ENCODE results near the gene ACO2.
"Not testable (repeated sequence)": the region's sequence is repeated elsewhere in the genome, so short reads cannot be mapped to it uniquely, and the experiment has no call there.

ACO2 gene

DNA sequence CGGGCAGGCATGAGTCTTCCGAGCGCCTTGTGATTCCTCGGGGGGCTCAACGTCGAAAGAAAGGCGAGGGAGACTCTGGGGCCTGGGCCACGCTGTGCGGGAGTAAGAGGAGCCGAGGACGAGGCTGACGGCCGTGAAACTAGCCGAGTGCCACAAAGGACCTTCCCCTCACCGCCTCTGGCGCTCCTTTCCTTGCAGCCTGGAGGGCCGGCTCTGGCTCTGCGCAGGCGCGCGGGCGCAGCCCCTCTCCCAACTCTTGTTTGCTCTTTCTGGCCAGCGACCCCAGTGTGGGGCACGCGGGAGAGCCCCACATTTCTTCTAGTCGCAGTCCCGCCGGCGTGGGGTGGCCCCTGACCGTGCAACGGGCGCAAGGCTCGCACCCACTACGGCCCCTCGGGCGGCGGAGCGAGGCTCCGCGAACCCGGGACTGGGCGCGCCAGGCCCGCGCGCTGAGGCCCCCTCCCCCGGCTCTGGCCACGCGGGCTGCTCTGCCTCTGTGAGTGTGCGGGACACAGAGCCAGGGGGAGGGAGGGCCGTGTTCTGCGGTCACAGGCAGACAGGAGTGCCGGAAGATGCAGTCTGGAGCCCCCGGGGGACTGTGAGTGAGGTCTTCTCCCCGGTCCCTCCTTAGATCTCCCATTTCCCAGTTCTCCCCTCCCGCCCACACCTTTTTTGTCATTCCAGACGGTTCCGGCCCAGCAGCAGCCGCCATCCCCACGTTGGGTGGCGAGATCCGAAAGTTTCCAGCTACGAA is 21.3 kb upstream of the ACO2 start:
- in situ Hi-C loops (cut with MboI; ENCODE audit: low sequenced_read_pairs): no loop called here

DNA sequence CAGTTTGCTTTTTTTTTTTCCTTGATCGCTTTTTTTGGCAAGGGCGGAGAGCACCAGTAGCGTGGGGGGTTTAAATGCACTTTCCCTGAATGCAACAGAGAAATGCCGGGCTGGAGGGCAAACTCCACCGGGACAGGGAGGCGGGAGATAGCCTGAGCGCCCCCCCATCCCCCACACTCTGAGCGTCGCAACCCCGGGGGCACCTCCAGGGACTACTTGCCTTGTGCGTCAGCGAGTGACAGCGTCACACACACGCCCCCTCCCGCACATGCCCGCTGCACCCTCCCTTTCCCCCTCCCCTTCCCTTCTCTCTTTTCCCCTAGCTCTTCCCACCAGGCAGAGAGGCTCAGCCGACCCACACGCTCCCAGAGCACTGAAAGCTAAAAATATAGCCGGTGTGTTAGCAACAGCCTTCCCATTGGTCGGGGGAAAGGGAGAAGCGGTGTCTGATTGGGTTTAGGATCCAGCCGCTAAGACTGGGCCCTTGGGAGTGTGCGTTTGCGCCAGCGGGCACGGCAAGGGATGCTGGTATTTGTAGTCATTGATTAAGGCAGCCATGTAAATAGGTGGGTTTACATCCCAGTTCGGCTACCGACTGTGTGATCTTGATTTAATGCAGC is 20.6 kb upstream of the ACO2 start:
- in situ Hi-C loops (cut with MboI; ENCODE audit: low sequenced_read_pairs): no loop called here

- in situ Hi-C loops (cut with MboI; ENCODE audit: low sequenced_read_pairs): no loop called here
Measured at GRCh38 chr22:41458161-41458728, 10.7 kb upstream of the ACO2 start.

GRCh38 chr22:41459431-41459830 is 9.5 kb upstream of the ACO2 start:
- in situ Hi-C loops (cut with MboI; ENCODE audit: low sequenced_read_pairs): no loop called here

- in situ Hi-C loops (cut with MboI; ENCODE audit: low sequenced_read_pairs): not testable (repeated sequence)
Measured at GRCh38 chr22:41460071-41460470, 8.8 kb upstream of the ACO2 start.

DNA sequence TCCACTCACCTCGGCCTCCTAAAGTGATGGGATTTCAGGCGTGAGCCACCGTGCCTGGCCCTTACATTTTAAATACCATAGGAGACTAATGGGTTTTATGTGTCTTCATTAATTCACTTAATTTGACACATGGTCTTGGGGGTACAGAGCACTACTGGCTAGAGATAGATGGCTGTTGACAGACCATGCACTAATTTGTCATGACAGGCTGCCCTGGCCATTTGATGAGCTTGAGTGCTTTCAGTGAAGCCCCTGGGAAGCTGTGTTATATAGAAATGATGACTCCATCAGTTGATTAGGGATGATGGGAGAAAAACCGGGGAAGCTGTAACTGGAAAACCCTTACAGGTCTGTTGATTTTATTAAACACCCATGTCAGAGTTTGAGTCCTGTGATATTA is 7.0 kb upstream of the ACO2 start:
- in situ Hi-C loops (cut with MboI; ENCODE audit: low sequenced_read_pairs): no loop called here

- in situ Hi-C loops (cut with MboI; ENCODE audit: low sequenced_read_pairs): no loop called here
Measured at GRCh38 chr22:41469218-41469851, 418 bp downstream of the ACO2 start.

DNA sequence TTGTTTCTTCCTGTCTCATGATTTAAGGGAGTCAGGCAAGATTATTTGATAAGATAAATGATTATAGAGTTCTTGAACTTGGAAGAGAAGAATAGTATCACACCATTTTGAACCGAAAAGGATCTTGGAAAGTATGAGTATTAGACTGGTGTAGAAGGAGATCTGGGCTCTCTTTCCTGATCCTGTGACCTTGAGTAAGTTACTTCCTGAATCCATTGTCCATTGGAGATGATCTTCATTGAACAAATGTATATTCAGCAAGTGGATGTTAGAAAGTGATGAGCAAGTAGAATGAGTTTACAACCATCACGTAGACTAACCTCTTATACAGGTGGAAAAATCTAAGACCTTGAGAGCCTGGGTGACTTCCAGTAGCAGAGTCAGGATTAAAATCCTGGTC is 2.0 kb downstream of the ACO2 start:
- in situ Hi-C loops (cut with MboI; ENCODE audit: low sequenced_read_pairs): no loop called here

- in situ Hi-C loops (cut with MboI; ENCODE audit: low sequenced_read_pairs): no loop called here
Measured at GRCh38 chr22:41471568-41471967, 2.7 kb downstream of the ACO2 start.

DNA sequence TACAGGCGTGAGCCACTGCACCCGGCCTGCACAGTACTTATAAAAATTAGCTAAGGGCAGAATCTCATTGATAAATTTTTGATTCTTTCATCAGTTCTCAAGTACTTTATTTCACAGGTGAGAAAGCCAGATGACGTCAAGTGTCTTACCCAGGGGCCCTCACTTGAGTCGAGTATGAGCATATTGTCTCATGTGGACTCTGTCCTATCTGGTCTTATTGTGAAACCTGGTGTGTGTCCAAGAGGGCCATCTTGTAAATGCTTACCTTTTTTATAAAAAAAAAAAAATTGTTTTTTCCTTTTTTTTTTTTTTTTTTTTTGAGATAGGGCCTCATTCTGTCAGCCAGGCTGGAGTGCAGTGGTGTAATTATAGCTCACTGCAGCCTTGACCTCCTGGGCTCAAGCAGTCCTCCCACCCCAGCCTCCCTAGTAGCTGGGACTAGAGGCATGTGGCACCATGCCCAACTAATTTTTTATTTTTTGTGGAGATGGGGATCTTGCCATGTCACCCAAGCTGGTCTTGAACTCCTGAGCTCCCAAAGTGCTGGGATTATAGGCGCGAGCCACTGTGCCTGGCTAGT is 6.0 kb downstream of the ACO2 start:
- in situ Hi-C loops (cut with MboI; ENCODE audit: low sequenced_read_pairs): no loop called here

DNA sequence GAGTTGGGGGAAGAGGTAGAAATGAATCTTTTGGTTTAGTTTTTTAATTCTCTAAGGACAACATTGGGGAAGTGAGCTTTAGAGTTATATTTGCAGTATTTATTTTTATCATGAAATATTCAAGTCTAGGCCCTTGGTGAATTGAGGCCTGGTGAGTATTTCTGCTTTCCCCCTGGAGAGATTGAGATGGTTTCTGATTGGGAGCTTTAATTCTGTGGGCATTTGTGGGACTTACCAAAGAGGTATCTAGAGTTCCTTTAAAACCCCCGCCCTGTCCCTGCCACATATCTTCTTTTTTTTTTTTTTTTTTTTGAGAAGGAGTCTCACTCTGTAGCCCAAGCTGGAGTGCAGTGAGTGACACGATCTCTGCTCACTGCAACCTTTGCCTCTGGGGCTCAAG is 9.6 kb downstream of the ACO2 start:
- in situ Hi-C loops (cut with MboI; ENCODE audit: low sequenced_read_pairs): no loop called here

- in situ Hi-C loops (cut with MboI; ENCODE audit: low sequenced_read_pairs): no loop called here
Measured at GRCh38 chr22:41478891-41479521, 10.1 kb downstream of the ACO2 start.

GRCh38 chr22:41479671-41480396 is 10.9 kb downstream of the ACO2 start:
- in situ Hi-C loops (cut with MboI; ENCODE audit: low sequenced_read_pairs): no loop called here

DNA sequence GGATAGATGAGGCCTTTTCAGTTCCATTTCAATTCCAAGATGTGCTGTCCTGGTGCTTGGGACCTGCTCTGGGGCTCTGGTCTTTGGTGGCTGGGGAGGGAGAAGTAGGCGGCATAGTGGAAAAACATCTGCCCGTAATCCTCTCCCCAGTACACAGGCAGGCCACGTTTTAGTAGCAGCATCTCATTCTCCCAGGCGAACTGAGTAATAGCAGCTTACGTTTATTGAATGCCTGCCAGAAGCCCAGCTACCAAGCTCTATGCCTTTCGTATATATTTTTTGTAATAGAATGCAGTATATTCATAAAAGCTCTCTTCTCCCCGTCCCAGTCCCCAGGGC is 11.4 kb downstream of the ACO2 start:
- in situ Hi-C loops (cut with MboI; ENCODE audit: low sequenced_read_pairs): no loop called here

DNA sequence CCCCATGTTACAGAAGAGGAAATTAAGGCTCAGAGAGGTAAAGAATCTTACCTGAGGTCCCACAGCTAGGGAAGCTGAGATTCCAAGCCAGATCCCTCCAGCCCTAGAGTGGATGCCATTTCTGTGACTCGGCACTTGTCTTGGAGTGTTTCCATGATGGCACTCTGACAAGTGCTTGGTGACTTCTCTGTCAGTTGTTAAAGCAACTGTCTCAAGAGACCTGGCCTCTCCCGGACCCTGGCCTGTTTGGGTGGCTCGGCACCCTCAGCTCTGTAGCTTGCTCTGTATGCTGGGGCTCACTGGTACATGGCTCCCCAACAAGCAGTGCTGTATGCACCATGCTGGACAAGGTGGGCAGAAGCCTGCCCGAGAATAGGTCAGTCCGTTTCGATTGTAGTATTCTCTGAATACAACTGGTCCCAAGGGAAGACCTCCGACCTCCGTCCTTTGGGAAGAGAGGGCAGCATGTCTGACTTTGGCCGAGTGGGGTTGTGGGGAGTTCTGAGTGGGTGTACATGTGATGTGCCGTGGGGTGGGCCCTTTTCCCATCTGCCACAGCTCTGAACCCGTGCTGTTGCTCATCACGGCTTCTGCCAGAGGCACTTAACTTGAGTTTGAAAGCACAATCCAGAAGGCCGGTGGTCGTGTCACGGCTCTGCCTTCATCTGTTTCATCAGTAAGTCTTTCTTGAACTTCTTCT is 12.4 kb downstream of the ACO2 start:
- in situ Hi-C loops (cut with MboI; ENCODE audit: low sequenced_read_pairs): no loop called here

GRCh38 chr22:41481925-41482318 is 13.0 kb downstream of the ACO2 start:
- in situ Hi-C loops (cut with MboI; ENCODE audit: low sequenced_read_pairs): no loop called here

- in situ Hi-C loops (cut with MboI; ENCODE audit: low sequenced_read_pairs): no loop called here
Measured at GRCh38 chr22:41482319-41482935, 13.5 kb downstream of the ACO2 start.

GRCh38 chr22:41485033-41485432 is 16.1 kb downstream of the ACO2 start:
- in situ Hi-C loops (cut with MboI; ENCODE audit: low sequenced_read_pairs): no loop called here
